GM19351 (cell line): Measurements from ENCODE around the gene LYRM7.
A peak's percentile ranks its signal among the peaks of the same experiment; 100 is the strongest.
"Not testable (repeated sequence)": the region's sequence is repeated elsewhere in the genome, so short reads cannot be mapped to it uniquely, and the experiment has no call there.

ENCODE experiments used
- ATAC-seq: cut with Tn5 transposase; IDR thresholded peaks from one replicate; pipeline ENCODE4 v1.9.1; 2021; ENCODE audit warnings: mild to moderate bottlenecking, moderate library complexity; ENCODE audit not compliant: unreplicated experiment

Gene LYRM7

DNA sequence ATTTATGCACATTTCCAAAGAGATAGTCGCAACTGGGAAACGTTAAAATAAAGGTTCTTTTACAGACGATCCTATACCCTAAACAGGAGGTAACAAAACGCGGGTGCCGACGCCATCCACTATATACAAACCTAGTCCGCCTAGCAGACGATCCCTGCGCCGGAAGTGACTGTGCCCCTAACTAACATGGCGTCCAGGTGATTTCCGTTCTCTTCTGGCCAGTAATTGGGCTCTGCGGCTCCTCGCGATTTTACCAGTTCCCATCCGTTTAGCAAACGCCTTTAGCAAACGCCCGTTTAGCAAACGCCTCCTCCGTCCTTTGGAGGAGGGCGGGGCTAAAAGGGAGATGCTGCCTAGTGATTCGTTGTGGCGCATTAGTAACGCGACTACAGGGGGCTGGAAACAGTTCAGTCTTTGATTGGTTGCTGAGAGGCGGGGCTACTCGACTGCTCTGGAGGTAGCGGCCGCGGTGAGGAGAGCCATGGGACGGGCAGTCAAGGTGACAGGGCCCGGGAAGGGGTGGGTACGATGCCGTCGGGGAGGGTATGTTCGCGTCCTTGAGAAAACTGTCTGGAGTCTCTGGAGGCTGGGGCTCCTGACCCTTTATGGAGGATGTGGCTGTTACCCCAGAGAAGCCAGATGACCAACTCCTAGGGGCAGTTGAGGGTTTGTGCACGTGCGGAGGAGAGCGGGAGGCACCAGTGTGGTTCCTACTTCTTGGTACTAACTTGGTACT, at the start of gene LYRM7:
TSS of gene LYRM7 (plus strand) at position 405 of the 736 bp plus-strand sequence. CDS start at position 482, 77 bp downstream.
- peak; percentile 95 for ATAC-seq

DNA sequence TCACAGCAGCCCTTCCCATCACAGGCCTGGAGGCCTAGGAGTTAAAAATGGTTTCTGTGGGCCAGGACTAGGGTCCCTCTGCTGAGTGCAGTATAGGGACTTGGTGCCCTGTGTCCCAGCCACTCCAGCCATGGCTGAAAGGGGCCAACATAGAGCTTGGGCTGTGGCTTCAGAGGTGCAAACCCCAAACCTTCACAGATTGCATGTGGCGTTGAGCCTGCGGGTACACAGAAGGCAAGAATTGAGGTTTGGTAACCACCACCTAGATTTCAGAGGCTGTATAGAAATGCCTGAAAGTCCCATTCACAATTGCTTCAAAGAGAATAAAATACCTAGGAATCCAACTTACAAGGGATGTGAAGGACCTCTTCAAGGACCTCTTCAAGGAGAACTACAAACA, 43.5 kb upstream of the LYRM7 start:
- not testable (repeated sequence) for ATAC-seq

DNA sequence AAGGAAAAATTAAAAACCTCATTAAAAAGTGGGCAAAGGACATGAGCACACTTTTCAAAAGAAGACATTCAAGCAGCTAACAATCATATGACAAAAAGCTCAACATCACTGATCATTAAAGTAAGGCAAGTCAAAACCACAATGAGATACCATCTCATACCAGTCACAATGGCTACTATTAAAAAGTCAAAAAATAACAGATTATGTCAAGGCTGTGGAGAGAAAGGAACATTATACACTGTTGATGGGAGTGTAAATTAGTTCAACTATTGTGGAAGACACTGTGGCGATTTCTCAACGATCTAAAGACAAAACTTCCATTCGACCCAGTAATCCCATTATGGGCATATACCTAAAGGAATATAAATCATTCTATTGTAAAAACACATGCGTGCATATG, 41.4 kb upstream of the LYRM7 start:
- ATAC-seq: no peak

DNA sequence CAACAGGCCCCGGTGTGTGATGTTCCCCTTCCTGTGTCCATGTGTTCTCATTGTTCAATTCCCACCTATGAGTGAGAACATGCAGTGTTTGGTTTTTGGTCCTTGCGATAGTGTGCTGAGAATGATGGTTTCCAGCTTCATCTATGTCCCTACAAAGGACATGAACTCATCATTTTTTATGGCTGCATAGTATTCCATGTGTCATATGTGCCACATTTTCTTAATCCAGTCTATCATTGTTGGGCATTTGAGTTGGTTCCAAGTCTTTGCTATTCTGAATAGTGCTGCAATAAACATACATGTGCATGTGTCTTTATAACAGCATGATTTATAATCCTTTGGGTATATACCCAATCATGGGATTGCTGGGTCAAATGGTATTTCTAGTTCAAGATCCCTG, 37.7 kb upstream of the LYRM7 start:
- ATAC-seq: not testable (repeated sequence)

DNA sequence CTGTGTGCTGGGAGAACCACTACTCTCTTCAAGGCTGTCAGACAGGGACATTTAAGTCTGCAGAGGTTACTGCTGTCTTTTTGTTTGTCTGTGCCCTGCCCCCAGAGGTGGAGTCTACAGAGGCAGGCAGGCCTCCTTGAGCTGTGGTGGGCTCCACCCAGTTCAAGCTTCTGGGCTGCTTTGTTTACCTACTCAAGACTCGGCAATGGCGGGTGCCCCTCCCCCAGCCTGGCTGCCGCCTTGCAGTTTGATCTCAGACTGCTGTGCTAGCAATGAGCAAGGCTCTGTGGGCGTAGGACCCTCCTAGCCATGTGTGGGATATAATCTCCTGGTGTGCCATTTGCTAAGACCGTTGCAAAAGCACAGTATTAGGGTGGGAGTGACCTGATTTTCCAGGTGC, 32.3 kb upstream of the LYRM7 start:
- not testable (repeated sequence) for ATAC-seq

DNA sequence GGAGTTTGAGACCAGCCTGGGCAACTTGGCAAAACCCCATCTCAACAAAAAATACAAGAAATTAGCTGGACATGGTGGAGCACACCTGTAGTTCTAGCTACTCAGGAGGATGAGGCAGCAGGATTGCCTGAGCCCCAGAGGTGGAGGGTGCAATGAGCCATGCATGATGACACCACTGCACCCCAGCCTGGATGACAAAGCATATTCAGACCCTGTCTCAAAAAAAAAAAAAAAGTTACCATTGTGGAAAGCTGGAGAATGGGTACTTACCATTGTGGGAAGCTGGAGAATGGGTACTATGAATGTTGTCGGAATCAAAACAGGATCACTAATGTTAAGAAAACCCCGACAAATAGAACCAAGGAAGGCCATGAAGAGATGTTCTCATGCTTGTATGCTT, 31.4 kb upstream of the LYRM7 start:
- no peak for ATAC-seq

DNA sequence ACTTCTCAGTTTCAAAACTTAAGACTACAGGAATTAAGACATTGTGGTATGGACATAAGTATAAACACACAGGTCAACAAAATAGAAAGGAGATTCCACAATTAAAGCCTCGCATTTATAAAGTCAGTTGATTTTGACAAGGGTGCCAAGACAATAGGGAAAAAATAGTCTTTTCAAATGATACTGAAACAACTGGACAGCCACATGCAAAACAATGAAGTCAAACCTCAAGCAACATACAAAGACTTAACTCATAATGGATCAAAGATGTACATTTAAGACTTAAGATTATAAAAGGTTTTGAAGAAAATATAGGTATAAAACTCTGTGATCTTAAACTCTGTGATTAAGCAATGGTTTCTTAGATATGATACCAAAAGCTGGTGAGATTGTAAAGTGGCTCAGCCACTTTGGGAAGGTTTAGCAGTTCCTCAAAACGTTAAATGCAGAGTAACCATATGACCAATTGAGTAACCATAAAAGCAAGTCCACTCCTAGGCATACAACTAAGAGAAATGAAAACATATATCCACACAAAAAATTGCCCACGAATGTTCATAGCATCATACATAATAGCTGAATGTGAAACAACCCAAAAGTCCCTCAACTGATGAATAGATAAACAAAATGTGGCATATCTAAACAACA, 27.6 kb upstream of the LYRM7 start:
- peak; percentile 79 for ATAC-seq

DNA sequence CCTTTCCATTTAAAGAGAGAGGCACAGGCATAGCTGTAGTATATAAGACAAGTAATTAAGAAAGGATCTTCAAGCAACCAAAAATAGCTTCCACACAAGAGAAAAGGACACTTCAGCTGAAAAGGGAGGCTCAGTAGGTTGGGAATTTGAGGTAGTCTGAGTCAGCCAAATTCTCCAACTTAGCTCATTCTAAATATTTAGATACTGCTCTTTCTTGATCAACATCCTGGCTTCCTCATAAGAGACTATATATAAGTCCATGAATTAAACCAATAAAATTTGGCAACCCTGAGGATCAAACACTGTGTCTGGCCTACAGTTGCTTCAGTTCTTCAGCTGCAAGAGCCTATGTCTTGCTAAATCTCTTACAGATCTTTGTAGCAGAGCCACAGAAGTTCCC, 23.5 kb upstream of the LYRM7 start:
- no peak for ATAC-seq

DNA sequence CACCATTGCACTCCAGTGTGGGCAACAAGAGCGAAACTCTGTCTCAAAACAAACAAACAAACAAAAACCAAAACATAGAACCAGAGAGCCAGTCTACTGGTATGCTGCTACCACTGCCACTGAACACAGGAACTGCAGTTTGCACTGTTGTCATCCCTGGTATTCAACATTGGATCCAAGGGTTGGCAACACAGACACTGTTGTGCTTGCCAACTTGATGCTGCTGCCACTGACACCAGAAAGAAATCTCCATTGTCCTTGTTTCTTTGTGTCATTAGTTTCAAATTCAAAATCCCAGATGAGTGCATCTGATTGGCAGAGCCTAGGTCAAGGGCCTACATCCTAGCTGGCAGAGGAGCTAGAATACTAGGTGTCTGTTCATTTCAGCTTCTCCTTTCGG, 21.9 kb upstream of the LYRM7 start:
- no peak for ATAC-seq

DNA sequence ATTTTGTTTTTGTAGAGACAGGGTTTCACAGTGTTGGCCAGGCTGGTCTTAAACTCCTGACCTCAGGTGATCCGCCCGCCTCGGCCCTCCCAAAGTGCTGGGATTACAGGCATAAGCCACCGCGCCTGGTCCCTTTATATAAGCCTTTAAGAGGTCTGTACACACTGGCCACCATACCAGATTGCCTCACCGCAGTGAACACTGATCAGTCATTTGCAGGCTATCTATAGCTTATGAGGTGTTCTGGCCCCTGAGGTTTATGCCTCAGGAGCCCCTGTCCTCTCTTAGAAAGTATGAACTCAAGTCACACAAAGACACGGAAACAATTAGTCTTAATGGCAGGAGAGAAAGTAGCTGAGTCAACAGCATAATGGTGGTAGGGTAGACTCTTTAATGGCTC, 20.3 kb upstream of the LYRM7 start:
- ATAC-seq: no peak

DNA sequence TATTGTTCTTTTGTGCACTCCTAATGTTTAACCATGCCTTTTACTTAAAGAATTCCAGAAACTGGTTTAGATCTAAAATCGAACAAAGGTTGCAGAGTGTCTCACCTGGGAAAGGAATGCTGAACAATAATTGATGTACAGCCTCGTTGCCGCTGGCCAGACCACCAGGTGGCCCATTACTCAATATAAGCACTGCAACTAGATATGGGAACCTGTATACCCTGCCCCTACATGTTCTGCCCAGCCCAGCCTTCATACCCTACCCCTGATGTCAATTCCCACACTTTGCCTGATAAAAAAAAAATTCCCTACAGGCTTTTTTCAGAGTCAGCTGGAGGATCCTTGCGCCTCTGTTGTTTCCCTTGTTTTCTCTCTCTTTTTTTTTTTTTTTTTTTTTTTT, 19.5 kb upstream of the LYRM7 start:
- ATAC-seq: no peak

DNA sequence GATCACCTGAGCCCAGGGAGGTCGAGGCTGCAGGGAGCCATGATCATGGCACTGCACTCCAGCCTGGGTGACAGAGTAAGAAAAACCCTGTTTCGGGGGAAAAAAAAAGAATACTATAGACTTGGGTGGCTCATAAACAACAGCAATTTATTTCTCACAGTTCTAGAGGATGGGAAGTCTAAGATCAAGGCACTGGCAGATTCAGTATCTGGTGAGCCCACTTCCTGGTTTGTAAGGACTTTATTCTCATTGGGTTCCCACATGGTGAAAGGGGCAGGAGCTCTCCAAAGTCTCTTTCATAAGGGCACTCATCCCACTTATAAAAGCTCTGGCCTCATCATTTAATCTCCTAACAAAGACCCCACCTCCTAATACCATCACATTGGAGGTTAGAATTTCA, 14.4 kb upstream of the LYRM7 start:
- ATAC-seq: no peak

DNA sequence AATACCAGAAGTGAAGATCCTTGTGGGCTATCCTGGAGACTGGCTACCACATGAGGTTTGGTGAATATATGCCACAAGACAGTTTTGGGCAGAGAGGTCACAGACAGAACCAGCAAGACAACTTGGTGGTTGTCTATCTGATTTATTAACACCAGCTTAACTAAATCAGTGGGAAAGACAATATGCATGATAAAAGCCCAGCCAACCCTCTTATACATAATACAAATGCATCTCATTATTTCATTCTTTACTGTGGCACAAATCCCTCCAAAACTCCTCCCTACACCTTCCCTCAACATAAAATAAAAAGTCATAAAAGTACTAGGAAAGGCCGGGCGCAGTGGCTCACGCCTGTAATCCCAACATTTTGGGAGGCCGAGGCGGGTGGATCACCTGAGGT, 13.8 kb upstream of the LYRM7 start:
- no peak for ATAC-seq

DNA sequence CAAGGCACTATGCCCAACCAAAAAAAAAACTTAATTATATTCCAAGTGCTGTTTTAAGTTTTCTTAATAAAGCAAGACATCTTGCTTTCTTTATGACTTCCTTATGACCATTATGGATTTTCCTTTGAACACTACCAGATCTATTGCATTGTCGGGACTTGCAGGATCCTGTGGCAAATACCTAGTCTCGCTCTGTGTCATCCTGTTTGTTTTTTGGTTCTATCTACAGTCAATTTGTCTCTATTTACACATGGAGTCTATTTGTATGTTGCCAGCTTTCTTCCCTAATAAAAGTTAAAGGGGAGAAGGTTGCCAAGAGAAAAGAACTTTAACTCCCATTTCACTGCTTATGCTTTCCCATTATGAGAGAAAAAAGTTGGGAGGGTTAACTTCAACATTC, 10.6 kb upstream of the LYRM7 start:
- ATAC-seq: no peak

DNA sequence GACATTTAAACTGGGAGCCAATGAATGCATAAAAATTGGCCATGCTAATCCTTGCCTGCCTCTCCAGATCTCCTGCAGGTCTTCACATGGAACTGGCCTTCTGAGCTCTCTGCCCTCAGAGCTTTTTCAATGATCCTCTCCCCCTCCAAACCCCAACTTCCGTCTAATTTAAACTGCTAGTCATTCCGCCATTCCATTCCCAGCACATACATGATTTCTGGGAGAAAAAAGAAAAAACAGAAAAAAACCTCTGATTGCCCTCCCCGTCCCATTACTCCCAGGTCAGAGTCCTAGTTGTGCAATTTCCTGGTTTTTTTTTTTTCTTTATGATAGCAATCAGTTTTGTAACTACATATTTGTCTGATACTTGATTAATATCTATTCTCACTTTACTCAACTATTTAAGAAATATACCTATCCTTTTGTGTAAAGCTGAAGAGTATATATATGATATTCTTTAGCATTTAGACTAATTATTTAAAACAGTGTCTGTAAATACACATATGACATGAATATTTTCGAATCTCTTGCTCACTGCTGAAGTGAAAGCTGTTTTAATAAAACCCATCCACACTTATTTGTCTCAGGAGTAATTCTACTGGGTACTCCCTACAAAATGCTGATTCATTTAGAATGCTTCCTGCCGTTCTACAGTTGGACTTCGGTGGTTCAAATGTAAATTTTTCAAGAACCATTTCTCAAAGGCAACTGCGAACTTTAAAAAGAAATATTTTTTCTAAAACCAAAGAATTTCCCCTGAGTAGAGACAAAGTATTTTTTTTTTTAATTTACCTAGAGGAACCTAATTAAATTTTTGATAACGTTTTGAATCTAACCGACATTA, 7.2 kb upstream of the LYRM7 start:
- ATAC-seq: no peak

DNA sequence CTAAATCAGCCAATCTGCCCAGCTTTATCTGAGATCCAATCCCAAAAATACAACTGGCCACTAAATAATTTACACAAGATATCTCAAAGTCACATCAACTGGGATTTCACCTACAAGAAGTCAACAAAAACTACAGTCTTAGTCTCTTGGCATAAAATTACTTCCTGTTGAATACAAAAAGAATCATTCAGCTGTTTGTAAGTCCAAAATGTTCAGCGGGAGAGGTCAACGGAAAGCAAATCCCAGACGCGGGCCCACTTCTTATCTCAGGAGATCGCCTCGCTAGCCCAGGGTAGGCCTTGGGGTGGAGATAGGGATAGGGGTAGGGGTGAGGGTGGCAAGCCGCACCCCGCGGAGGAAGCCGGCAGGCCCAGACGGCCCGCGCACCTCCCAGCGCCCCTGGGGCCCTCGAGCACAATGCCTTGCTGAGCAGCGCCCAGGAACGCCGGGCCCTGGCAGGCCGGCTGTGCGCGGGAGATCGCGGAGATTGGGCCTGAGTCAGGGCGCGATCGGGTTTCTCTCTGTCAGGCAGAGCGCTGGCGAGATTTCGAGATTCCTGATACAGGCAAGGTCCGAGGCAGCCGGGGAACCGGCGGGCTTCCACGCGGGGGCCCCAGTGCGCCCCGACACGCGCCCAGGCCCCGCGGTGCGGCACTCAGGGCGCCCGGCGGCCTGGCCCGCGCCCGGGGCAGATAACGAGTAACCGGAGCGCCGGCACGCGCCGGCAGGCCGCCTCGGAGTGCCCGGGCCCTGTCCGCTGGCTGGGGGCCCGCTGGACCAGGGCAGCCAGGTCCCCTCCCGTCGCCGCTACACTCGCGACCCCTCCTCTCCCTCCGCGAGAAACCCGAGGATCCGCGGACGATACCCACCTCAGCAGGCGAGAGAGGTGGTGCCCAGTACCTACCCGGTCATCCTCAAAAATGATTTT, 6.3 kb upstream of the LYRM7 start:
- peak; percentile 66 for ATAC-seq

DNA sequence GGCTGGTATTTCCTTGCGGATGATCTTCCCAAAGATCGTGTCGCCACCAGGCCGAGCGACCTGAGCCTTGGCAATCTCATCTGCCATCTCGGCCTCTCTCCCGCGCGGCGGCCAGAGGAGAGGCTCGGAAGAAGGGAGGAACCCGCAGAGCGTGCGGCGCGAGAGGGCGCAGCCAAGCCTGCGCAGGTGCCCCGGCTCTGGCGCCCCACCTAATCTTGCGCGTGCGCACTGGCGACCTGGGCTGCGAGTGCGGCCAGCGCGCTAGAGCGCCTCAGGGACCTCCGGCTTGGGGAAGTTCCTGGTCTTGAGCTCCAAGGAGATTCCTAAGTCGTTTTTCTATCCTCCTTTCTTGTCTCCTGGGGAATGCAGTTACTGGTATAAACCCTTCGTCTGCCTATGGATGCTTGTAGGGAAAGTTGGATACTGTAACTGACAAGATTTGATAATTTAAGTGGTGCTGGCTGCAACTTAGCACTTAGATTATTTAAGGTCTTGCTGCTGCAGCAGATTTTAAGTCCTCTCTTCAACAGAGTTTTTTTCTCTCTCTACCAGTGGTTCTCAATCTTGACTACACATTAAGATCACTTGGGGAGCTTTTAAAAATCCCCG, 5.5 kb upstream of the LYRM7 start, which contains the start of gene HINT1:
TSS of gene HINT1 (minus strand) at position 138 of the 609 bp plus-strand sequence. CDS start at position 87, 51 bp downstream.
- peak; percentile 78 for ATAC-seq

DNA sequence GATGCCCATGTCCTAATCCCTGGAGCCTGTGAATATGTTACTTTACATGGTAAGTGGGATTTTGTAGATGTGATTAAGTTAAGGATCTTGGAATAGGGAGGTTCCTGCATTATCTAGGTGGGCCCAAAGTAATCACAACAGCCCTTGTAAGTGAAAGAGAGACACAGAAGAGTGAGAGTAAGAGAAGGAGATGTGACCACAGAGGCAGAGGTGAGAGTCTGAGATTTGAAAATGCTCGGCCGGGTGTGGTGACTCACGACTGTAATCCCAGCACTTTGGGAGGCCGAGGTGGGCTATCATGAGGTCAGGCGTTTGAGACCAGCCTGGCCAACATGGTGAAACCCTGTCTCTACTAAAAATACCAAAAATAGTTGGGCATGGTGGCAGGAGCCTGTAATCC, 3.1 kb upstream of the LYRM7 start:
- no peak for ATAC-seq

DNA sequence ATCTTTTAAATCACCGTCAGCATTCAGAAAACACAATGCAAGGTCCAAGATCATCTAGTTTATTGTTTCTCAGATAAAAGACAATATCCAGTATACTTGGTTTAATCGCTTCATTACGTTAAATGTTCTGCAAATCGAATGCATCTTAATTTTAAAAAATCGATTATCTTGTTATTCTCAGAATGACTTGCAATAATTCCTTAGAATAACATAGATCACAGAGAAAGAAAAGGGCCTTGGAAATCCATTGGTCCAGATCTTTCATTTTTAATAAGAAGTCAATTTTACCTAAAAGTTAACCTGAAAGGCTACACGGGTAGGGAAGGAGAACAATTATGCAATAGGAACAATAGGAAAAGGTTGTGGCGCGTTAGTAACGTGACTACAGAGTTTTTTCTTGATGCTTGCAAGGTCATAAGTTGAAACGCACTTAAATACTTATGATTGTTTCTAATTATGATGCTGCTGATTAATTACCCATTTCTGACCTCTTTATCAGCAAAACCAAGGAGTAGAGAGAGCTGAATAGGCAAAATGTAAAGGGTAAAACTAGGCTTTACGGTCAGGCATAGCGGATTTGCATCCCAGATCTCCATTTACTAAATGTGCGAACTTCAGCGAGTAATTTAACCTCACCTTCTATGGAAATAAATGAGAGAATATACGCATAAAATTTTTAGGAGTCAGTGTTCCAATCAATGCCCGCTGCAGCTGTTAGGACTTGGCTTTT, 769 bp upstream of the LYRM7 start:
- no peak for ATAC-seq
